T-cell (primary cell): ENCODE data around the gene KCNK1. TPM values are rescaled to one million over a fixed set of nuclear protein-coding genes. Genes with fewer than 3 reads are reported as not detected.

Experiments used
- ATAC-seq, 4 experiments: fragments of 200-7000 bp in 3 of 4; fragments of 150-1000 bp in 1 of 4; cut with Tn5 transposase; replicated peaks in 1 of 4; 1 replicate in 3 of 4; 2 replicates in 1 of 4; pipeline ENCODE4 v1.10.0; 2021; ENCODE audit warnings: moderate library complexity in 3 of 4, mild to moderate bottlenecking in 2 of 4, moderate number of reproducible peaks in 1 of 4
- CTCF ChIA-PET, 2 donors: fragments of 300-600 bp; sonication (Branson Sonifier 250); formaldehyde crosslinking; loops; one replicate each; lab custom pipeline; 2022; ENCODE audit warnings: antibody characterized with exemption in 2 of 2; lab: Charles Lee
- POLR2A ChIA-PET, 2 donors: fragments of 300-600 bp; sonication (Branson Sonifier 250); formaldehyde crosslinking; loops; one replicate each; lab custom pipeline; 2022; ENCODE audit warnings: antibody characterized with exemption in 2 of 2; lab: Charles Lee
- DNase-seq, 35 experiments: peaks; one replicate each; pipeline versions ENCODE4 v3.0.0 to v3.0.0-alpha.2; 2013 to 2023
- H3K27ac ChIP-seq: one replicate; pipeline ENCODE4 v1.5.1; 2013; ENCODE audit warnings: low read length
- H3K27me3 ChIP-seq, 2 experiments: replicated peaks in 1 of 2; 1 replicate in 1 of 2; 2 replicates in 1 of 2; pipeline versions ENCODE4 v1.6.1 to v1.7.0; 2013; ENCODE audit warnings: low read length in 1 of 2, mixed read lengths in 1 of 2; ENCODE audit not compliant: control insufficient read depth in 2 of 2, insufficient read depth in 2 of 2; ENCODE audit errors: extremely low read depth in 1 of 2
- H3K36me3 ChIP-seq, 2 donors: 1 replicate in 1 of 2; 2 replicates in 1 of 2; pipeline versions ENCODE4 v1.6.1 to v1.7.0; 2013; ENCODE audit warnings: low read length in 1 of 2; ENCODE audit not compliant: control insufficient read depth in 2 of 2, insufficient read depth in 1 of 2; ENCODE audit errors: extremely low read depth in 1 of 2
- H3K4me1 ChIP-seq, 2 experiments: 1 replicate in 1 of 2; 2 replicates in 1 of 2; pipeline versions ENCODE4 v1.6.1 to v1.7.0; 2013; ENCODE audit warnings: low read length in 2 of 2, mixed read lengths in 1 of 2; ENCODE audit not compliant: insufficient read depth in 2 of 2, control insufficient read depth in 1 of 2; ENCODE audit errors: extremely low read depth in 1 of 2
- H3K4me3 ChIP-seq, 2 donors: 1 replicate in 1 of 2; 2 replicates in 1 of 2; pipeline versions ENCODE4 v1.5.1 to v1.7.0; 2013; ENCODE audit warnings: mild to moderate bottlenecking in 2 of 2, low read length in 1 of 2, moderate library complexity in 1 of 2; ENCODE audit not compliant: control insufficient read depth in 1 of 2; ENCODE audit errors: extremely low read depth in 1 of 2
- H3K9me3 ChIP-seq: 2 replicates; pipeline ENCODE4 v1.7.0; 2013
- H3K27ac Mint-ChIP-seq, 2 donors: one replicate each; pipeline ENCODE4 v1.8.0; 2020 to 2021; ENCODE audit warnings: mild to moderate bottlenecking in 2 of 2, mixed read lengths in 2 of 2
- H3K27me3 Mint-ChIP-seq, 2 donors: one replicate each; pipeline ENCODE4 v1.8.0; 2021 to 2022; ENCODE audit warnings: mixed read lengths in 2 of 2
- H3K36me3 Mint-ChIP-seq: one replicate; pipeline ENCODE4 v1.8.0; 2021; ENCODE audit warnings: mixed read lengths
- H3K4me1 Mint-ChIP-seq, 3 donors: one replicate each; pipeline ENCODE4 v1.8.0; 2020 to 2022; ENCODE audit warnings: mixed read lengths in 3 of 3, mild to moderate bottlenecking in 1 of 3
- H3K4me3 Mint-ChIP-seq, 3 donors: one replicate each; pipeline ENCODE4 v1.8.0; 2020 to 2022; ENCODE audit warnings: mild to moderate bottlenecking in 3 of 3, mixed read lengths in 3 of 3, moderate library complexity in 3 of 3
- H3K9me3 Mint-ChIP-seq, 3 donors: one replicate each; pipeline ENCODE4 v1.8.0; 2020 to 2022; ENCODE audit warnings: mixed read lengths in 3 of 3
- WGBS: methylation state at CpG from one replicate; pipeline ENCODE4 v1.1.5; 2013; ENCODE audit warnings: missing lambda C conversion rate; ENCODE audit not compliant: insufficient coverage; 5-methylcytosine and 5-hydroxymethylcytosine counted together
- total RNA-seq, 35 experiments: library from RNA in 6 of 35; stranded (reverse) in 6 of 35; fragments of 120-200 nt in 1 of 35; gene quantifications; one replicate each; pipeline versions ENCODE4 v1.2.1 to v1.2.4 and lab custom pipeline; 2013 to 2026

Gene KCNK1
- total RNA-seq, 5 donors from 2014 or later (not counting 1 experiment from before 2014, with no cell fraction given) = 0.26 to 0.76 (median 0.36) TPM; not detected in 2

DNA sequence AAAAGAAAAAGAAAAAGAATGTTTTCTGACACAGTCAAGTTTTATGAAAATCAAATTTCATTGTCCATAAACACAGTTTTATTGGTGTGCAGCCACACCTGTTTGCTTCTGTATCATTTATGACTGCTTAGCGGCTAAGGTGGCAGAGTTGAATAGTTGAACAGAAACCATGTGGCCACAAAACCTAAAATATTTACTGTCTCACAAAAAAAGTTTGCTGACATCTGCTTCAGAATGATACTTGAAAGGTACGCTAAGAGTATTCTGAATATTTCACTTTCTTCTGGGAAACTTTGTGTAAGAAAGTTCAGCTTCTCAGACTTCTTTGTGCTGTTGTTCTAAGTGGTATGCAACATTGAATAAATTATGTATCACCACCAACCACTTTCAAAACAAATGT is 6.2 kb downstream of the KCNK1 start:
- H3K4me3 Mint-ChIP-seq = no peak overlapping the region
- no peaks in the 10 kb centered on the region for H3K9me3 Mint-ChIP-seq
- H3K27me3 Mint-ChIP-seq = peaks cover 39 to 52% of the 10 kb centered on the region in 2 donors
- no peaks in the 10 kb centered on the region for H3K36me3 Mint-ChIP-seq
- H3K4me1 Mint-ChIP-seq = peaks cover 0 to 2% (median 0%) of the 10 kb centered on the region in 3 donors
- Histone ChIP-seq H3K27me3 (peaks cover 6 to 14% of the 10 kb centered on the region in 2 experiments), H3K36me3 (no peaks in the 10 kb centered on the region), H3K9me3 (no peaks in the 10 kb centered on the region), H3K4me3 (no peak overlapping the region), H3K27ac (no peak overlapping the region), H3K4me1 (peaks cover 0 to 2% of the 10 kb centered on the region in 2 experiments)
- ChIA-PET CTCF (no interaction called here), POLR2A (no interaction called here)
- no peak for DNase-seq
- no peak for ATAC-seq
- no peak overlapping the region for H3K27ac Mint-ChIP-seq
- no CpG with 5 or more reads among the region's 2 CpGs for WGBS

DNA sequence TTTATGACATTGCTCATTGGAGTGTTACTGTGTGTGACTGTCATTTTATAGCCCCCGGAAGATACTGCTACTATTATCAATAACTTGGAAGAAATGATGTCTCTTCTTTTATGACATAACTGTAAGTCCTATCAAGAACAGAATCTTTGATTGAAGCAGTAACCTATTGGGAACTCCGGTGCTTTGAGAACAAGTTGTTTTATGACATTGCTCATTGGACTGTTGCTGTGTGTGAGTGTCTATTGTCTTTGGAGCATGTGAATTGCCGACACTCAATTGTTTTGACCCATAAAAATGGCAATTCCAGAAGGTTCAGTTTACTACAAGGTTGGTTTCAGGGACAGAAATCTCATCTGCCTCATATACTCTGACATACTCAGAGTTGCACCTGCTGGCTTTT is 8.0 kb downstream of the KCNK1 start:
- WGBS = 100% methylated on average over 1 of the region's 3 CpGs
- no peak overlapping the region for H3K4me3 Mint-ChIP-seq
- H3K27ac Mint-ChIP-seq = no peak overlapping the region
- Histone ChIP-seq H3K4me1 (no peaks in the 10 kb centered on the region), H3K27ac (no peak overlapping the region), H3K36me3 (no peaks in the 10 kb centered on the region), H3K4me3 (no peak overlapping the region), H3K9me3 (no peaks in the 10 kb centered on the region), H3K27me3 (peaks cover 0 to 9% of the 10 kb centered on the region in 2 experiments)
- no peaks in the 10 kb centered on the region for H3K4me1 Mint-ChIP-seq
- CTCF ChIA-PET = no interaction called here
- POLR2A ChIA-PET = no interaction called here
- H3K27me3 Mint-ChIP-seq = peaks cover 23 to 34% of the 10 kb centered on the region in 2 donors
- no peak for DNase-seq
- H3K36me3 Mint-ChIP-seq = no peaks in the 10 kb centered on the region
- no peak for ATAC-seq
- H3K9me3 Mint-ChIP-seq = no peaks in the 10 kb centered on the region

DNA sequence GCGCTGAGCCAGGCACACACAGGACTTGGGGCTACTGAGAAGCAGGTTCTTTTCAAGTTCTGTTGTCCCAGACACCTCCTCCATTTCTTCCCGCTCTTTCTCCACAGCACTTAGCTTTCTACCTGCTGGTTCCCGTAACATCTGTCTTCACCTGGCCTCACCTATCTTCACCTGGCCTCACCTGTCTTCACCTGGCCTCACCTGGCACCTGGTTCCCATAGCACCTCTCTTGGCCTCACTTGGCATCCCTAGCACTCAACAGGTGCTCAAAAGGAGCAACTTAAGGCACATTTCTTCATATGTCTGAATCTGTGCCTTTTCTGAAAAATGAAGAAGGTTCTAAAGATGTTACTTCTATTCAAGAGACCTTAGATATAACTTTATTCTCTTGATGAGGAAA is 10.4 kb downstream of the KCNK1 start:
- no peaks in the 10 kb centered on the region for H3K9me3 ChIP-seq
- no peaks in the 10 kb centered on the region for H3K4me1 ChIP-seq
- peaks cover 0 to 5% of the 10 kb centered on the region in 2 experiments for H3K27me3 ChIP-seq
- Mint-ChIP-seq H3K4me3 (no peak overlapping the region), H3K27ac (no peak overlapping the region), H3K4me1 (no peaks in the 10 kb centered on the region), H3K27me3 (peaks cover 16 to 23% of the 10 kb centered on the region in 2 donors), H3K9me3 (no peaks in the 10 kb centered on the region), H3K36me3 (no peaks in the 10 kb centered on the region)
- 96% methylated on average over 3 of the region's 3 CpGs for WGBS
- H3K4me3 ChIP-seq = no peak overlapping the region
- ChIA-PET CTCF (no interaction called here), POLR2A (no interaction called here)
- no peak for ATAC-seq
- H3K36me3 ChIP-seq = no peaks in the 10 kb centered on the region
- H3K27ac ChIP-seq = no peak overlapping the region
- no peak for DNase-seq

DNA sequence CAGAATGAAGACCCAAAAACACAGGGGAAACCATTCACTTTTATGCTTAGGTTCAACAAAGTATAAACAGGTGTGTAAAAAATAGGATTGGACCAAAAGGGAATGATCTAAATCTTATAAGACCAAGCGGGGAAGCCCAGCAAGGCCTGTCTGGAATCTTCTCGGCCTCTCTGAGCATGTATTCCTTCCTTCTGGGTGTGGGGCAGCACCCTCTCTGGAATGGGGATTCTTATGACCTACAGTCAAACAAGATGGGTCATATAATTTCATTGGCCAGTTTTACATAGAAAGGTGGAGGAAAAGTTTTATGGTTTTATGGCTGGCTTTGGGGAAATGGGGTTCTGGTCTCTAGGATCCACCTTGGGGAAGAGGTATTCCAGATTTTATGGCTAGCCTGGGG is 11.2 kb downstream of the KCNK1 start:
- WGBS = no CpG with 5 or more reads among the region's 2 CpGs
- ChIA-PET POLR2A (no interaction called here), CTCF (no interaction called here)
- Histone ChIP-seq H3K27me3 (peaks cover 0 to 10% of the 10 kb centered on the region in 2 experiments), H3K4me1 (no peaks in the 10 kb centered on the region), H3K36me3 (no peaks in the 10 kb centered on the region), H3K27ac (no peak overlapping the region), H3K4me3 (no peak overlapping the region), H3K9me3 (no peaks in the 10 kb centered on the region)
- no peaks in the 10 kb centered on the region for H3K36me3 Mint-ChIP-seq
- peaks cover 18 to 22% of the 10 kb centered on the region in 2 donors for H3K27me3 Mint-ChIP-seq
- DNase-seq = no peak
- H3K4me3 Mint-ChIP-seq = no peak overlapping the region
- no peak overlapping the region for H3K27ac Mint-ChIP-seq
- H3K9me3 Mint-ChIP-seq = no peaks in the 10 kb centered on the region
- H3K4me1 Mint-ChIP-seq = no peaks in the 10 kb centered on the region
- no peak for ATAC-seq

DNA sequence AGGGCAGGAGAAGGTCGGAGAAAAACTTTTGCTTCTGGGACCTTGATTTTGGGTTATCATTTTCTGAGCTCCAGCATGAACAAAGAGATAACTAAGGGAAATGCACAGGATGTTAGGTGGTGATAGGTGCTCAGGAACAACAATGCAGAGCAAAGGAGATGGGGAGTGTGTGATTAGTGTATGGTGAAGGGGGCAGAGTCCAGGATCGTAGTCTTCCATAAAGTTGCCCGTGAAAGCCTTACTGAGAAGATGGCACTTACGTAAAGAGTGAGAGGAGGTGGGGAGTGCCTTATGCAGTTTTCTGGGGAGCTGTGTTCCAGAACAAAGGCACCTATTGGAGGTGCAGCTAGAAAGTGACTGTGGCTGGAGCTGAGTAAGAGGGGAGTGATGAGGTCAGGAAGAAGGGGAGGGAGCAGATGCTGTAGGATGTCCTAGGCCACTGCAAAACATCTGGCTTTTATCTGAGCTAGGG is 11.6 kb downstream of the KCNK1 start:
- WGBS = 65% methylated on average over 4 of the region's 4 CpGs
- Mint-ChIP-seq H3K27me3 (peaks cover 18 to 22% of the 10 kb centered on the region in 2 donors), H3K4me1 (no peaks in the 10 kb centered on the region), H3K27ac (no peak overlapping the region), H3K9me3 (no peaks in the 10 kb centered on the region), H3K36me3 (no peaks in the 10 kb centered on the region), H3K4me3 (no peak overlapping the region)
- Histone ChIP-seq H3K4me3 (no peak overlapping the region), H3K36me3 (no peaks in the 10 kb centered on the region), H3K9me3 (no peaks in the 10 kb centered on the region), H3K4me1 (no peaks in the 10 kb centered on the region), H3K27ac (no peak overlapping the region), H3K27me3 (peaks cover 0 to 10% of the 10 kb centered on the region in 2 experiments)
- POLR2A ChIA-PET = no interaction called here
- DNase-seq = no peak
- CTCF ChIA-PET = no interaction called here
- ATAC-seq = no peak

- Mint-ChIP-seq H3K27me3 (peaks cover 14 to 17% of the 10 kb centered on the region in 2 donors), H3K4me3 (no peak overlapping the region), H3K9me3 (no peaks in the 10 kb centered on the region), H3K4me1 (no peaks in the 10 kb centered on the region), H3K36me3 (no peaks in the 10 kb centered on the region), H3K27ac (no peak overlapping the region)
- Histone ChIP-seq H3K4me3 (no peak overlapping the region), H3K27me3 (peaks cover 0 to 10% of the 10 kb centered on the region in 2 experiments), H3K9me3 (no peaks in the 10 kb centered on the region), H3K36me3 (no peaks in the 10 kb centered on the region), H3K27ac (no peak overlapping the region), H3K4me1 (no peaks in the 10 kb centered on the region)
- ChIA-PET POLR2A (no interaction called here), CTCF (no interaction called here)
- DNase-seq (no peak), ATAC-seq (no peak)
- WGBS = 64% methylated on average over 4 of the region's 11 CpGs
These were observed 13.5 kb downstream of the KCNK1 start for GRCh38 chr1:233627376-233627775.

GRCh38 chr1:233627823-233628222 is 13.9 kb downstream of the KCNK1 start:
- Histone ChIP-seq H3K4me3 (no peak overlapping the region), H3K27ac (no peak overlapping the region), H3K9me3 (no peaks in the 10 kb centered on the region), H3K36me3 (no peaks in the 10 kb centered on the region), H3K27me3 (peaks cover 0 to 10% of the 10 kb centered on the region in 2 experiments), H3K4me1 (no peaks in the 10 kb centered on the region)
- H3K36me3 Mint-ChIP-seq = no peaks in the 10 kb centered on the region
- H3K4me3 Mint-ChIP-seq = no peak overlapping the region
- no peaks in the 10 kb centered on the region for H3K4me1 Mint-ChIP-seq
- ChIA-PET CTCF (no interaction called here), POLR2A (no interaction called here)
- ATAC-seq (no peak), DNase-seq (no peak)
- no peaks in the 10 kb centered on the region for H3K9me3 Mint-ChIP-seq
- 90% methylated on average over 3 of the region's 4 CpGs for WGBS
- H3K27ac Mint-ChIP-seq = no peak overlapping the region
- H3K27me3 Mint-ChIP-seq = peaks cover 10 to 16% of the 10 kb centered on the region in 2 donors
